Measurements from ENCODE around the gene KLF6. TPM values are rescaled to one million over a fixed set of nuclear protein-coding genes. Genes with fewer than 3 reads are reported as not detected.

KLF6 gene
- total and polyA plus RNA-seq, 2 of the 4 experiments (the other 2 are of a cell fraction): 69.0 to 123 TPM

GRCh38 chr10:3830946-3831345 is 45.9 kb upstream of the KLF6 start:
- no peak overlapping the region for H3K18ac ChIP-seq (ENCODE audit: low read depth, low read length)
- H2AK5ac ChIP-seq (ENCODE audit: low read depth, low read length): no peak overlapping the region
- no peak overlapping the region for H2BK120ac ChIP-seq (ENCODE audit: low read depth, low read length)
- H3K4me2 ChIP-seq (ENCODE audit: low read depth, low read length): no peak overlapping the region
- intact Hi-C loops (cut with micrococcal nuclease) (no loop called here), in situ Hi-C loops (cut with MboI; ENCODE audit: low sequenced_read_pairs) (no loop called here), dilution Hi-C loops (cut with HindIII; ENCODE audit: low sequenced_read_pairs, unreplicated experiment) (no loop called here)
- H2AFZ ChIP-seq (replicated peaks; ENCODE audit: low read length, poor library complexity): no peak overlapping the region
- no peak overlapping the region for H2AK9ac ChIP-seq (replicated peaks; ENCODE audit: low read depth, low read length, poor library complexity)
- no peak for DNase-seq
- H3K4ac ChIP-seq (ENCODE audit: low read depth, low read length): no peak overlapping the region
- no peak overlapping the region for H3K4me3 ChIP-seq (ENCODE audit: insufficient read depth, low read depth, low read length)
- WGBS, 2 experiments (ENCODE audit: extremely low coverage in 2 of 2, insufficient read length in 1 of 2): no CpG with 5 or more reads among the region's 1 CpG
- ATAC-seq (ENCODE audit: low read depth): peak; percentile 68
- no peak overlapping the region; the same call in 1 of the 2 replicates for H3K27ac ChIP-seq (ENCODE audit: insufficient read depth, low read length)
- H2BK20ac ChIP-seq (ENCODE audit: low read depth, low read length): no peak overlapping the region
- H3K9me3 ChIP-seq (ENCODE audit: control insufficient read depth, insufficient read depth, low read length): no peaks in the 10 kb centered on the region
- POLR2A ChIA-PET (ENCODE audit: unreplicated experiment): interaction anchor here (1.0 to 1.2 kb wide), 5 partner anchors 45 to 76 kb away, joined by 3 to 5 read pairs (median 4); partner anchors contain the start of gene KLF6
- TF ChIP-seq CHD1 (IDR thresholded peaks at IDR 0.05; ENCODE audit: low read depth, low read length) (no peak), NFE2L2 (IDR thresholded peaks at IDR 0.05; ENCODE audit: low read depth, low read length) (no peak), RCOR1 (IDR thresholded peaks at IDR 0.05; ENCODE audit: insufficient replicate concordance, low read length) (no peak), MXI1 (IDR thresholded peaks at IDR 0.05; ENCODE audit: borderline replicate concordance, low read depth, low read length) (no peak), POLR2A (IDR thresholded peaks at IDR 0.05; ENCODE audit: low read depth, low read length) (no peak), MAZ (IDR thresholded peaks at IDR 0.05; ENCODE audit: borderline replicate concordance, low read depth, low read length) (no peak), USF2 (IDR thresholded peaks at IDR 0.05; ENCODE audit: low read depth, low read length) (no peak), CEBPB (IDR thresholded peaks at IDR 0.05; ENCODE audit: low read depth, low read length) (no peak), MAFK (IDR thresholded peaks at IDR 0.05; ENCODE audit: low read depth, low read length) (no peak), BHLHE40 (IDR thresholded peaks at IDR 0.05; ENCODE audit: low read depth, low read length) (no peak), ELK1 (IDR thresholded peaks at IDR 0.05; ENCODE audit: borderline replicate concordance, low read depth, low read length) (no peak), SMC3 (IDR thresholded peaks at IDR 0.05; ENCODE audit: low read depth, low read length) (no peak), RFX5 (IDR thresholded peaks at IDR 0.05; ENCODE audit: low read depth, low read length) (no peak), RAD21 (IDR thresholded peaks at IDR 0.05; ENCODE audit: low read length) (no peak)
- TF ChIP-seq, protein P1, sequence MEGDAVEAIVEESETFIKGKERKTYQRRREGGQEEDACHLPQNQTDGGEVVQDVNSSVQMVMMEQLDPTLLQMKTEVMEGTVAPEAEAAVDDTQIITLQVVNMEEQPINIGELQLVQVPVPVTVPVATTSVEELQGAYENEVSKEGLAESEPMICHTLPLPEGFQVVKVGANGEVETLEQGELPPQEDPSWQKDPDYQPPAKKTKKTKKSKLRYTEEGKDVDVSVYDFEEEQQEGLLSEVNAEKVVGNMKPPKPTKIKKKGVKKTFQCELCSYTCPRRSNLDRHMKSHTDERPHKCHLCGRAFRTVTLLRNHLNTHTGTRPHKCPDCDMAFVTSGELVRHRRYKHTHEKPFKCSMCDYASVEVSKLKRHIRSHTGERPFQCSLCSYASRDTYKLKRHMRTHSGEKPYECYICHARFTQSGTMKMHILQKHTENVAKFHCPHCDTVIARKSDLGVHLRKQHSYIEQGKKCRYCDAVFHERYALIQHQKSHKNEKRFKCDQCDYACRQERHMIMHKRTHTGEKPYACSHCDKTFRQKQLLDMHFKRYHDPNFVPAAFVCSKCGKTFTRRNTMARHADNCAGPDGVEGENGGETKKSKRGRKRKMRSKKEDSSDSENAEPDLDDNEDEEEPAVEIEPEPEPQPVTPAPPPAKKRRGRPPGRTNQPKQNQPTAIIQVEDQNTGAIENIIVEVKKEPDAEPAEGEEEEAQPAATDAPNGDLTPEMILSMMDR (conservative IDR thresholded peaks at IDR 0.05; ENCODE audit: low read depth, low read length): no peak
- no peak overlapping the region for H4K91ac ChIP-seq (ENCODE audit: insufficient read depth, low read depth, low read length)
- no peak overlapping the region for H3K23ac ChIP-seq (ENCODE audit: low read depth, low read length)
- peak overlapping the region; percentile 29 to 72; a peak in 1 of 4 replicates for H4K8ac ChIP-seq (ENCODE audit: low read depth in 2 of 2, low read length in 2 of 2)
- H3K27me3 ChIP-seq (ENCODE audit: control insufficient read depth, insufficient read depth, low read length): no peaks in the 10 kb centered on the region
- no peaks in the 10 kb centered on the region for H4K20me1 ChIP-seq (ENCODE audit: insufficient read depth, low read length)
- H3K4me1 ChIP-seq (ENCODE audit: control insufficient read depth, insufficient read depth, low read length): peaks cover 21% of the 10 kb centered on the region
- CTCF ChIA-PET: no interaction called here
- H3K36me3 ChIP-seq (ENCODE audit: control insufficient read depth, insufficient read depth, low read length): no peaks in the 10 kb centered on the region
- H4K5ac ChIP-seq (ENCODE audit: low read depth, low read length): no peak overlapping the region
- peak overlapping the region; percentile 57 for H2BK5ac ChIP-seq (ENCODE audit: low read depth, low read length, poor library complexity, severe bottlenecking)
- no TSS peak for BruUV-seq (replicated peaks)
- H3K9me1 ChIP-seq (ENCODE audit: insufficient read depth, low read length): peaks cover 22% of the 10 kb centered on the region
- peaks cover 2 to 26% of the 10 kb centered on the region in 2 experiments; a peak in 2 of 4 replicates for H3K79me1 ChIP-seq (ENCODE audit: low read depth in 1 of 2, low read length in 2 of 2)
- H3K14ac ChIP-seq (replicated peaks; ENCODE audit: low read depth, low read length): no peak overlapping the region
- H2BK15ac ChIP-seq (ENCODE audit: low read depth, low read length): no peak overlapping the region; the same call in 2 of the 3 replicates
- H3K9ac ChIP-seq (ENCODE audit: low read depth, low read length): no peak overlapping the region
- H3K56ac ChIP-seq (ENCODE audit: extremely low read depth, insufficient read depth, low read length): no peak overlapping the region; the same call in 1 of the 2 replicates
